IMR-90 (cell line): ENCODE measurements around the gene GSK3B. TPM values are rescaled to one million over a fixed set of nuclear protein-coding genes. Genes with fewer than 3 reads are reported as not detected.

Experiments used
- ATAC-seq: fragments of 200-7000 bp; cut with Tn5 transposase; 2 replicates; pipeline ENCODE4 v1.9.1; 2020; ENCODE audit warnings: low read depth, mild to moderate bottlenecking, moderate library complexity
- BruUV-seq: library from RNA; stranded (reverse); fragments of 400-500 nt; replicated peaks from 2 replicates; lab custom pipeline; 2021; lab: Mats Ljungman, UMichigan
- CTCF ChIA-PET: fragments of 300-600 bp; formaldehyde crosslinking; extraction: SDS; loops from one replicate; lab custom pipeline; 2021; ENCODE audit warnings: antibody characterized with exemption; lab: Yijun Ruan, JAX
- POLR2A ChIA-PET: fragments of 300-600 bp; sonication (Branson Sonifier 250); formaldehyde crosslinking; loops from one replicate; lab custom pipeline; 2022; ENCODE audit warnings: antibody characterized with exemption; ENCODE audit not compliant: unreplicated experiment; lab: Charles Lee
- DNase-seq: peaks from one replicate; pipeline ENCODE4 v3.0.0; 2013
- H2AFZ ChIP-seq: replicated peaks from 2 replicates; pipeline ENCODE3; 2013; ENCODE audit warnings: low read length, mild to moderate bottlenecking; ENCODE audit not compliant: poor library complexity
- H2AK5ac ChIP-seq: 2 replicates; pipeline ENCODE4 v1.6.1; 2013; ENCODE audit warnings: low read depth, low read length, inconsistent platforms
- H2AK9ac ChIP-seq: replicated peaks from 2 replicates; pipeline ENCODE3; 2013; ENCODE audit warnings: mild to moderate bottlenecking, low read depth, low read length, moderate library complexity; ENCODE audit not compliant: poor library complexity
- H2BK120ac ChIP-seq: 2 replicates; pipeline ENCODE4 v1.6.1; 2013; ENCODE audit warnings: low read depth, low read length, inconsistent platforms
- H2BK15ac ChIP-seq: 3 replicates; pipeline ENCODE4 v1.6.1; 2013; ENCODE audit warnings: low read depth, low read length, inconsistent platforms
- H2BK20ac ChIP-seq: 2 replicates; pipeline ENCODE4 v1.6.1; 2013; ENCODE audit warnings: low read depth, mild to moderate bottlenecking, inconsistent platforms, low read length, moderate library complexity
- H2BK5ac ChIP-seq: 2 replicates; pipeline ENCODE4 v1.6.1; 2013; ENCODE audit warnings: mild to moderate bottlenecking, low read depth, low read length, inconsistent platforms; ENCODE audit not compliant: poor library complexity, severe bottlenecking
- H3K14ac ChIP-seq: replicated peaks from 2 replicates; pipeline ENCODE4 v1.6.1; 2013; ENCODE audit warnings: low read depth, low read length, inconsistent platforms
- H3K18ac ChIP-seq: 2 replicates; pipeline ENCODE4 v1.6.1; 2013; ENCODE audit warnings: low read depth, low read length, control low read depth
- H3K23ac ChIP-seq: 2 replicates; pipeline ENCODE4 v1.6.1; 2013; ENCODE audit warnings: low read depth, low read length, inconsistent platforms
- H3K27ac ChIP-seq: 2 replicates; pipeline ENCODE4 v1.5.1; 2013; ENCODE audit warnings: mild to moderate bottlenecking, control low read depth, low read length; ENCODE audit not compliant: insufficient read depth
- H3K27me3 ChIP-seq: 2 replicates; pipeline ENCODE4 v1.6.1; 2013; ENCODE audit warnings: low read length; ENCODE audit not compliant: control insufficient read depth, insufficient read depth
- H3K36me3 ChIP-seq: 2 replicates; pipeline ENCODE4 v1.6.1; 2013; ENCODE audit warnings: low read length, mixed read lengths; ENCODE audit not compliant: control insufficient read depth, insufficient read depth
- H3K4ac ChIP-seq: 2 replicates; pipeline ENCODE4 v1.6.1; 2013; ENCODE audit warnings: low read depth, low read length, inconsistent platforms
- H3K4me1 ChIP-seq: 2 replicates; pipeline ENCODE4 v1.6.1; 2013; ENCODE audit warnings: low read length, mixed read lengths; ENCODE audit not compliant: control insufficient read depth, insufficient read depth
- H3K4me2 ChIP-seq: 2 replicates; pipeline ENCODE4 v1.6.1; 2013; ENCODE audit warnings: low read depth, mild to moderate bottlenecking, control low read depth, low read length, moderate library complexity
- H3K4me3 ChIP-seq: 2 replicates; pipeline ENCODE4 v1.5.1; 2013; ENCODE audit warnings: low read depth, mild to moderate bottlenecking, control low read depth, low read length, moderate library complexity; ENCODE audit not compliant: insufficient read depth
- H3K56ac ChIP-seq: 2 replicates; pipeline ENCODE4 v1.6.1; 2013; ENCODE audit warnings: low read length, inconsistent platforms; ENCODE audit not compliant: insufficient read depth; ENCODE audit errors: extremely low read depth
- H3K79me1 ChIP-seq, 2 experiments: 2 replicates each; pipeline ENCODE4 v1.6.1; 2013; ENCODE audit warnings: low read length in 2 of 2, inconsistent platforms in 1 of 2, low read depth in 1 of 2
- H3K9ac ChIP-seq: 2 replicates; pipeline ENCODE4 v1.6.1; 2013; ENCODE audit warnings: low read depth, low read length, control low read depth
- H3K9me1 ChIP-seq: 2 replicates; pipeline ENCODE4 v1.6.1; 2013; ENCODE audit warnings: low read length, inconsistent platforms; ENCODE audit not compliant: insufficient read depth
- H3K9me3 ChIP-seq: 2 replicates; pipeline ENCODE4 v1.6.1; 2013; ENCODE audit warnings: low read length; ENCODE audit not compliant: control insufficient read depth, insufficient read depth
- H4K20me1 ChIP-seq: 2 replicates; pipeline ENCODE4 v1.6.1; 2013; ENCODE audit warnings: low read length, inconsistent platforms; ENCODE audit not compliant: insufficient read depth
- H4K5ac ChIP-seq: 2 replicates; pipeline ENCODE4 v1.6.1; 2013; ENCODE audit warnings: mild to moderate bottlenecking, low read depth, low read length, control low read depth
- H4K8ac ChIP-seq, 2 experiments: 2 replicates each; pipeline ENCODE4 v1.6.1; 2013; ENCODE audit warnings: low read depth in 2 of 2, low read length in 2 of 2, control low read depth in 1 of 2, inconsistent platforms in 1 of 2
- H4K91ac ChIP-seq: 2 replicates; pipeline ENCODE4 v1.6.1; 2013; ENCODE audit warnings: low read depth, low read length, inconsistent platforms; ENCODE audit not compliant: insufficient read depth
- CHD1 ChIP-seq: IDR thresholded peaks from 2 replicates; pipeline ENCODE4 v1.6.1; 2012; ENCODE audit warnings: low read depth, low read length, improper control_type of control experiment
- MAZ ChIP-seq: IDR thresholded peaks from 2 replicates; pipeline ENCODE4 v1.6.1; 2012; ENCODE audit warnings: low read depth, mild to moderate bottlenecking, low read length, improper control_type of control experiment, moderate library complexity, borderline replicate concordance
- MXI1 ChIP-seq: IDR thresholded peaks from 2 replicates; pipeline ENCODE4 v1.6.1; 2012; ENCODE audit warnings: low read depth, mild to moderate bottlenecking, low read length, moderate library complexity, borderline replicate concordance
- RCOR1 ChIP-seq: IDR thresholded peaks from 2 replicates; pipeline ENCODE4 v1.6.1; 2012; ENCODE audit warnings: mild to moderate bottlenecking, low read length, improper control_type of control experiment; ENCODE audit not compliant: insufficient replicate concordance
- WGBS, 2 experiments: methylation state at CpG; one replicate each; pipeline versions ENCODE4 v1.1.5 to v1.1.7; 2013; ENCODE audit warnings: missing lambda C conversion rate in 2 of 2; ENCODE audit not compliant: insufficient read length in 1 of 2; ENCODE audit errors: extremely low coverage in 2 of 2; 5-methylcytosine and 5-hydroxymethylcytosine counted together
- dilution Hi-C: fragments of 300-500 bp; cut with HindIII; formaldehyde crosslinking; loops from one replicate; pipeline ENCODE4 v1.14.3; 2018; ENCODE audit warnings: low sequenced_read_pairs; ENCODE audit not compliant: unreplicated experiment
- in situ Hi-C: fragments of 300-500 bp; cut with MboI; formaldehyde crosslinking; loops from 3 replicates; pipeline ENCODE4 v1.14.3; 2019; ENCODE audit warnings: low sequenced_read_pairs, inconsistent platforms, mixed read lengths
- intact Hi-C: fragments of 100-400 bp; cut with micrococcal nuclease; formaldehyde crosslinking; loops from 2 replicates; pipeline ENCODE4 v1.10.0; 2022
- polyA plus RNA-seq, 3 experiments: library from polyadenylated mRNA; depleted of rRNA; stranded (reverse); fragments of >200 nt; gene quantifications; 2 replicates each; pipeline ENCODE4 v1.2.3, GENCODE V29; 2012; ENCODE audit warnings: low replicate concordance in 1 of 3
- total RNA-seq: library from RNA; depleted of rRNA; stranded (reverse); fragments of >200 nt; gene quantifications from 2 replicates; pipeline ENCODE4 v1.2.3, GENCODE V29; 2012

GSK3B gene
- total and polyA plus RNA-seq, 2 of the 4 experiments (the other 2 are of a cell fraction), result 19.2 to 33.2 TPM

DNA sequence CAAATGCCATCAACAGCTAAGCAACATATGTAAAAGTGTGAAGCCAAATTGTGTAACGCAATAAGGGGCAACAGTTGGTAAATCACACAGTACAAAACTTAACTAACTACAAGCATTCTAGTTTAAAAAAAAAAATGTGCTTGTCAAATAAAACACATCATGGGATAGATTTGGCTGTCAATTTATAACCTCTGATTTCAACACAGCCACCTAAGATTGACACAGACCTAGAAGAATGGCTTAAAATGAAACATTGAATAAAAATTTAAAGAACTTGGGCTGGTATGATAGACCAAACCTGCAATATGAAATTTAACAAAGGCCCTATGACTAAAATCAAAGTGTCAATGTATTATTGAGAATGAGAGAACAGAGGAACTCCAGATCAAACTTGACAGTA lies 164.0 kb downstream of the GSK3B start:
- no peak overlapping the region for H3K23ac ChIP-seq
- DNase-seq (no peak), ATAC-seq (no peak)
- H3K9me1 ChIP-seq, result no peaks in the 10 kb centered on the region
- CTCF ChIA-PET, result no interaction called here
- no peak overlapping the region for H3K4me2 ChIP-seq
- no peak overlapping the region for H4K8ac ChIP-seq
- H4K20me1 ChIP-seq, result peaks cover 54% of the 10 kb centered on the region
- no peak overlapping the region for H4K91ac ChIP-seq
- H2BK20ac ChIP-seq, result no peak overlapping the region
- no TSS peak for BruUV-seq
- H3K56ac ChIP-seq, result no peak overlapping the region
- H3K36me3 ChIP-seq, result 0 out of 2 replicates have a peak, but pooled peaks cover 1% of the 10 kb centered on the region
- H2BK15ac ChIP-seq, result no peak overlapping the region
- no CpG with 5 or more reads among the region's 1 CpG for WGBS, 2 experiments
- no peak overlapping the region for H2BK120ac ChIP-seq
- intact Hi-C loops (no loop called here), dilution Hi-C loops (no loop called here), in situ Hi-C loops (no loop called here)
- H2BK5ac ChIP-seq, result no peak overlapping the region
- no peak overlapping the region for H2AK5ac ChIP-seq
- no peak overlapping the region for H2AFZ ChIP-seq
- H3K18ac ChIP-seq, result no peak overlapping the region
- no peak overlapping the region for H3K4ac ChIP-seq
- H3K27me3 ChIP-seq, result no peaks in the 10 kb centered on the region
- H3K9ac ChIP-seq, result no peak overlapping the region
- peaks cover 25 to 63% of the 10 kb centered on the region in 2 experiments for H3K79me1 ChIP-seq
- H3K9me3 ChIP-seq, result no peaks in the 10 kb centered on the region
- H3K4me3 ChIP-seq, result no peak overlapping the region
- H3K14ac ChIP-seq, result no peak overlapping the region
- no peak overlapping the region for H4K5ac ChIP-seq
- TF ChIP-seq MAZ (no peak), MXI1 (no peak), CHD1 (no peak), RCOR1 (no peak)
- H2AK9ac ChIP-seq, result no peak overlapping the region
- POLR2A ChIA-PET, result no interaction called here
- H3K27ac ChIP-seq, result no peak overlapping the region
- H3K4me1 ChIP-seq, result no peaks in the 10 kb centered on the region
